Stomach (tissue), 9 donors: ENCODE results near the gene G0S2. TPM values are rescaled to one million over a fixed set of nuclear protein-coding genes. Genes with fewer than 3 reads are reported as not detected.

Experiments used
- DNase-seq, 2 donors: peaks; one replicate each; pipeline versions ENCODE4 v3.0.0 to v3.0.0-alpha.2; 2013 to 2019
- H3K27ac ChIP-seq, 5 donors: fragments of 200-600 bp in 4 of 5; sonication (generic) in 4 of 5; one replicate each; pipeline ENCODE4 v1.5.1; 2013 to 2019; ENCODE audit warnings: mild to moderate bottlenecking in 1 of 5, moderate library complexity in 1 of 5
- H3K27me3 ChIP-seq, 3 donors: fragments of 200-600 bp; sonication (generic); one replicate each; pipeline ENCODE4 v1.5.1; 2017 to 2019; ENCODE audit warnings: mixed run types in 1 of 3
- H3K36me3 ChIP-seq, 4 donors: fragments of 200-600 bp; sonication (generic); 1 replicate in 3 of 4; 2 replicates in 1 of 4; pipeline ENCODE4 v1.5.1; 2016 to 2019
- H3K4me1 ChIP-seq, 4 donors: fragments of 200-600 bp; sonication (generic); one replicate each; pipeline ENCODE4 v1.5.1; 2016 to 2019
- H3K4me3 ChIP-seq, 4 donors: fragments of 200-600 bp; sonication (generic) in 3 of 4; one replicate each; pipeline ENCODE4 v1.5.1; 2016 to 2019; ENCODE audit warnings: mild to moderate bottlenecking in 1 of 4
- H3K9me3 ChIP-seq, 4 donors: fragments of 200-600 bp; sonication (generic); one replicate each; pipeline ENCODE4 v1.5.1; 2016 to 2019
- EP300 ChIP-seq: sonication (generic); formaldehyde crosslinking; IDR thresholded peaks from one replicate; pipeline ENCODE4 v1.6.1; 2017; ENCODE audit warnings: antibody characterized with exemption
- POLR2A ChIP-seq, 4 donors: fragments of 450-650 bp; IDR thresholded peaks; one replicate each; pipeline ENCODE4 v1.6.1; 2016; ENCODE audit warnings: antibody characterized with exemption in 4 of 4, control low read depth in 2 of 4, mild to moderate bottlenecking in 1 of 4, moderate library complexity in 1 of 4
- POLR2AphosphoS5 ChIP-seq, 3 donors: sonication (generic); formaldehyde crosslinking; IDR thresholded peaks; one replicate each; pipeline ENCODE4 v1.6.1; 2016; ENCODE audit warnings: antibody characterized with exemption in 3 of 3
- WGBS, 5 donors: extraction: QIAGEN DNeasy Blood & Tissue Kit in 3 of 5; methylation state at CpG; one replicate each; pipeline versions ENCODE4 v1.1.5 to v1.1.7; 2013 to 2018; 5-methylcytosine and 5-hydroxymethylcytosine counted together
- intact Hi-C: fragments of 100-400 bp; cut with DNase I; formaldehyde crosslinking; loops from one replicate; pipeline ENCODE4 v1.15.1; 2023; ENCODE audit warnings: low total_unique reads
- polyA plus RNA-seq, 3 donors: library from polyadenylated mRNA; stranded (reverse); fragments of 200-250 nt; gene quantifications; one replicate each; pipeline ENCODE4 v1.2.3, GENCODE V29; 2013
- total RNA-seq, 5 donors: library from RNA; depleted of rRNA; stranded (reverse); fragments of >200 nt; gene quantifications; one replicate each; pipeline versions ENCODE4 v1.1.0 to v1.2.3, GENCODE V29; 2014 to 2016
- TF ChIP-seq, protein P1 (sequence below), 7 experiments: fragments of 450-650 bp in 4 of 7; fragments of 200-600 bp in 3 of 7; sonication (generic) in 3 of 7; IDR thresholded peaks; one replicate each; pipeline ENCODE4 v1.5.1; 2016 to 2019; ENCODE audit warnings: antibody characterized with exemption in 7 of 7, control low read depth in 2 of 7, mild to moderate bottlenecking in 1 of 7
- donor health status: healthy with polysubstance abuse.
- donor health status: Bipolar disorder and iron deficiency.
- donor health status: healthy.

Gene G0S2
- total and polyA plus RNA-seq, 8 donors = 11.0 to 227 (median 49.1) TPM; not detected in 1

GRCh38 chr1:209652121-209652735 is 23.0 kb upstream of the G0S2 start, which contains the start of gene LAMB3:
Gene LAMB3, minus strand, starts transcription at chr1:209652425. Its CDS starts 1,481 bp downstream, at chr1:209650944.
- peak within 1 kb of the TSS; percentile 81 to 92 (median 86) for H3K27ac ChIP-seq
- H3K9me3 ChIP-seq = no peaks in the 10 kb centered on the region
- DNase-seq = peak; percentile 79 to 95
- peak in 1 of 4 donors; percentile 14 for TF ChIP-seq POLR2A (IDR thresholded peaks at IDR 0.05)
- TF ChIP-seq EP300 = no peak
- TF ChIP-seq POLR2AphosphoS5 (IDR thresholded peaks at IDR 0.05) = peak in 2 of 3 donors; percentile 66 to 67
- intact Hi-C loops = no loop called here
- no peaks in the 10 kb centered on the region for H3K27me3 ChIP-seq
- peaks cover 0 to 3% (median 0%) of the 10 kb centered on the region in 4 donors for H3K36me3 ChIP-seq
- H3K4me3 ChIP-seq = peak within 1 kb of the TSS in 3 of 4 donors; percentile 17 to 32 (median 21)
- WGBS, 5 donors = 35 to 61% (median 42%) methylated on average over 11 to 14 of the region's 14 CpGs
- H3K4me1 ChIP-seq = peaks cover 64 to 83% (median 69%) of the 10 kb centered on the region in 4 donors

DNA sequence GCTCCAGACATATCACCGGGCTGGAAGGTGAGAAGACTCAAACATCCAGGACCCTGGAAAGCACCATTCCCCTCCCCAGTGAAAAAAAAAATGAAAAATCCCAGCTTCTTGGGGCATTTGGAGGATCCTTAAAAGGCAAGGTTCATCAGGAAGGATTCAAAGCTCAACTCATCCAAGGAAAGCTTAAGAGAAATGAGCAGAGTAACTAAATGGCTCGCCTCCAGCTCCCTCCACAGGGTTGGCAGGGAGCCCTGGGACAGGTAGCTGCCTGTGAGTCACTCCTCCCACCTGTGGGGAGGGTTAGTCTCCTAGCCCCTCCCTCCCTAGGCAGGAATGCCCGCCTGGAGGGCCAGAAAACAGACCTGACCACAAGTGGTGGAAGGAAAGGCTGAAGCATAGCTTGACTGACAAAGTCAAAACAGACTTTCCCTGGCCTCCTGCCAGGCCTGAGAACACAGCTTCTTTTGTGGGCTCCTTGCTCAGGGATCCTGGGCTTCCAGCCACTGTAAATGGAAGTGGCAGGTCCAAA is 22.3 kb upstream of the G0S2 start:
- DNase-seq = peak; percentile 97 to 99
- H3K36me3 ChIP-seq = no peaks in the 10 kb centered on the region
- H3K4me3 ChIP-seq = peak overlapping the region in 2 of 4 donors; percentile 17 to 32
- no peaks in the 10 kb centered on the region for H3K9me3 ChIP-seq
- peak overlapping the region; percentile 81 to 92 (median 86) for H3K27ac ChIP-seq
- no peaks in the 10 kb centered on the region for H3K27me3 ChIP-seq
- H3K4me1 ChIP-seq = peaks cover 63 to 78% (median 65%) of the 10 kb centered on the region in 4 donors
- TF ChIP-seq POLR2A (IDR thresholded peaks at IDR 0.05) (no peak), EP300 (no peak), POLR2AphosphoS5 (IDR thresholded peaks at IDR 0.05) (peak in 2 of 3 donors; percentile 93)
- TF ChIP-seq, protein P1, sequence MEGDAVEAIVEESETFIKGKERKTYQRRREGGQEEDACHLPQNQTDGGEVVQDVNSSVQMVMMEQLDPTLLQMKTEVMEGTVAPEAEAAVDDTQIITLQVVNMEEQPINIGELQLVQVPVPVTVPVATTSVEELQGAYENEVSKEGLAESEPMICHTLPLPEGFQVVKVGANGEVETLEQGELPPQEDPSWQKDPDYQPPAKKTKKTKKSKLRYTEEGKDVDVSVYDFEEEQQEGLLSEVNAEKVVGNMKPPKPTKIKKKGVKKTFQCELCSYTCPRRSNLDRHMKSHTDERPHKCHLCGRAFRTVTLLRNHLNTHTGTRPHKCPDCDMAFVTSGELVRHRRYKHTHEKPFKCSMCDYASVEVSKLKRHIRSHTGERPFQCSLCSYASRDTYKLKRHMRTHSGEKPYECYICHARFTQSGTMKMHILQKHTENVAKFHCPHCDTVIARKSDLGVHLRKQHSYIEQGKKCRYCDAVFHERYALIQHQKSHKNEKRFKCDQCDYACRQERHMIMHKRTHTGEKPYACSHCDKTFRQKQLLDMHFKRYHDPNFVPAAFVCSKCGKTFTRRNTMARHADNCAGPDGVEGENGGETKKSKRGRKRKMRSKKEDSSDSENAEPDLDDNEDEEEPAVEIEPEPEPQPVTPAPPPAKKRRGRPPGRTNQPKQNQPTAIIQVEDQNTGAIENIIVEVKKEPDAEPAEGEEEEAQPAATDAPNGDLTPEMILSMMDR (IDR thresholded peaks at IDR 0.05) = no peak
- WGBS, 5 donors = 25 to 41% (median 35%) methylated on average over 3 of the region's 3 CpGs
- intact Hi-C loops = no loop called here

DNA sequence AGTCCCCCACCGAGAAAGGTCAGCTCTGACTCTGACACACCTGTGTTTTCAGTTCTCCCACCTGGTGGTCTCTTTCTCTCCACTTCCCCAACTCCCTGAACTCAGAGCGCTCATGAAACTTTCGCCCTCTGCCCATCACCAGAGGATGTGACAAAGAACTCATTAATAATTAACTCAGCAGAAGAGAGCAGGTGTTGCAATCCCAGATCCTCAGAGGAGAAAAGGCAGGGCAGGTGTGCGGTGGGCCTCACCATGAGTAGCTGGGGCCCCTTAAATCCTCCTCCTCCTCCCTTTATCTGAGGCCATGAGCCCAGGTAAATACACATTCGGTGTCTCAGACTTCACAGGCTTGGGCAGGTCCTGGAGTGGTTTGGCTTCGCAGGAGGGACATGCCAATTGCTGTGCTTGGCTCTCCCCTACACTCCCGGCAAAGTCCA is 21.3 kb upstream of the G0S2 start:
- Histone ChIP-seq H3K27ac (peak overlapping the region; percentile 81 to 92 (median 86)), H3K36me3 (no peaks in the 10 kb centered on the region), H3K4me1 (peaks cover 53 to 69% (median 55%) of the 10 kb centered on the region in 4 donors), H3K4me3 (no peak overlapping the region), H3K27me3 (no peaks in the 10 kb centered on the region), H3K9me3 (no peaks in the 10 kb centered on the region)
- WGBS, 5 donors = 33 to 61% (median 44%) methylated on average over 7 of the region's 7 CpGs
- intact Hi-C loops = no loop called here
- peak; percentile 52 to 72 for DNase-seq
- TF ChIP-seq POLR2A (IDR thresholded peaks at IDR 0.05) (peak in 1 of 4 donors; percentile 4), EP300 (no peak), POLR2AphosphoS5 (IDR thresholded peaks at IDR 0.05) (peak in 2 of 3 donors; percentile 33 to 41)
- TF ChIP-seq, protein P1 (IDR thresholded peaks at IDR 0.05) = no peak

DNA sequence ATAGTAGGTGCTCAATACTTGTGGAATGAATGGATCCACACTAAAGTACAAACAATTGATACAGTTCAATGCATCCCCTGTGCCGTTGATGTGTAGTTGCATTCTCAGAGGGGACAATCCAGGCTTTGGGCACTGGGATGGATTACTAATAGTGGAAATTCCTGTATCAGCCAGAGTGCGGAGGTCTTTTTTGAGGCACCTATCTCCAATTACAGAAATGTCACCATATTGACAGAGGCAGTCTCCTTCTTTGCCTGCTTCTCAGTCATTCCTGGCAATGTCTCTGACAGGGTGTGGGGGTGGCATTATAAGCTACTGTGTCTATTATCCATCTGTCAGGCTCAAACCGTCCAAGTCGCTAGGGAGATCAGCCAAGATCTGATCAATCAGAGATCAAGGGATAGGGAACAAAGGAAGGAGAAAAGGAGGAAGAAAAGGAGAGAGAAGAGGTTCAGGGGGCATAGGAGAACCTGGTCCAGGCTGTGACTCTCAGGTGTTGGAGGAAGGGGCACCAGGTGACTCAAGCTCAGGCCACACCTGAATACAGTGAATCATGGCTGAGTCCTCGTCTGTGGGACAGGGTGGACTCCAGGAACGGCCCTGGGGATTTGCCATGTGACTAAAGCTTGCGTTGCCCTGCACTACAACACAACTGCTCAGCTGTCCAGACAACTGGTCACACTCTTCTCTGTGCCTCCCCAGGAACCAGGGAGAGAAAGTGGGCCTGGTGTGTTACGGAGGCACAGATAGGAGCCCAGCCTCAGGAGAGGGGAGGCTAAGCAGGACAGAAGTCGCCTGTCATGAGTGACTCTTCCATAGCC is 19.6 kb upstream of the G0S2 start:
- Histone ChIP-seq H3K27me3 (no peaks in the 10 kb centered on the region), H3K4me3 (no peak overlapping the region), H3K9me3 (no peaks in the 10 kb centered on the region), H3K36me3 (no peaks in the 10 kb centered on the region), H3K27ac (peak overlapping the region in 4 of 5 donors; percentile 10 to 92 (median 56)), H3K4me1 (peaks cover 39 to 58% (median 41%) of the 10 kb centered on the region in 4 donors)
- TF ChIP-seq, protein P1 (IDR thresholded peaks at IDR 0.05) = no peak
- TF ChIP-seq POLR2AphosphoS5 (IDR thresholded peaks at IDR 0.05) (peak in 1 of 3 donors; percentile 29), POLR2A (IDR thresholded peaks at IDR 0.05) (no peak), EP300 (no peak)
- WGBS, 5 donors = 68 to 78% (median 73%) methylated on average over 9 of the region's 9 CpGs
- intact Hi-C loops = no loop called here
- DNase-seq = peak; percentile 61 to 69
